ENCODE data around the gene BEND7. TPM values are rescaled to one million over a fixed set of nuclear protein-coding genes. Genes with fewer than 3 reads are reported as not detected.

The BEND7 gene
- total and polyA plus RNA-seq, 2 of the 13 experiments (the other 11 are each of a cell fraction or from before 2014, with no cell fraction given), result 14.1 to 17.1 TPM

DNA sequence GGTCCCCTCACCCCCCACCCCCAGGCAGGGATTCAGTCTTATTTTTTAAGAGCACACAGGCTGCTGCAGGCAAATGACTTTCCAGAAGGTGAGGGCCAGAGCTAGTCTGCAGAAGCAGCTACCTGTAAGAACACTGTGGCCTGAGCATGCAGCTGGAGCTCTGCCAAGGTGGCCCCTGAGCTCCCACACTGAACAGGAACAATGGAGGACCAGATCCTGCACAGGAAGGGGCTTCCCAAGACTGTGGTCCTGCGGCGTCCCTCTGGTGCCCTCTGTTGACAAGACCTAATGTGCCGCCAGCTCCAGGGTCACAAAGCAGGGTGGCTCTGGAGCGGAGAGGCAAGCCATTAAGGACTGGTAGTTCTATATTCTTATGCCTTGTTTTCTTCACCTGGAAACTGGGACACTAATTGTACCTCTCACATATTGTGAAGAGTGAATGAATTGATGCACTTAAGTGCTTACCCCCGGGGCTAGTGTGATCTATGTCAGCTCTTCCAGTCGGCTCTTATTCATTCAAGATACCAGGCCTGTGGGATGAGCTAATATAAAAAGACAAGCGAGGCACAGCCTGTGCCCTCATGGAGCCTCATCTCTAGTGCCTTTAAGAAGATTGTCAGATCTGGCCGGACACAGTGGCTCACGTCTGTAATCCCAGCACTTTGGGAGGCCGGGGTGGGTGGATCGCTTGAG is 8.0 kb upstream of the BEND7 start (continued):
- TF ChIP-seq, protein P1, sequence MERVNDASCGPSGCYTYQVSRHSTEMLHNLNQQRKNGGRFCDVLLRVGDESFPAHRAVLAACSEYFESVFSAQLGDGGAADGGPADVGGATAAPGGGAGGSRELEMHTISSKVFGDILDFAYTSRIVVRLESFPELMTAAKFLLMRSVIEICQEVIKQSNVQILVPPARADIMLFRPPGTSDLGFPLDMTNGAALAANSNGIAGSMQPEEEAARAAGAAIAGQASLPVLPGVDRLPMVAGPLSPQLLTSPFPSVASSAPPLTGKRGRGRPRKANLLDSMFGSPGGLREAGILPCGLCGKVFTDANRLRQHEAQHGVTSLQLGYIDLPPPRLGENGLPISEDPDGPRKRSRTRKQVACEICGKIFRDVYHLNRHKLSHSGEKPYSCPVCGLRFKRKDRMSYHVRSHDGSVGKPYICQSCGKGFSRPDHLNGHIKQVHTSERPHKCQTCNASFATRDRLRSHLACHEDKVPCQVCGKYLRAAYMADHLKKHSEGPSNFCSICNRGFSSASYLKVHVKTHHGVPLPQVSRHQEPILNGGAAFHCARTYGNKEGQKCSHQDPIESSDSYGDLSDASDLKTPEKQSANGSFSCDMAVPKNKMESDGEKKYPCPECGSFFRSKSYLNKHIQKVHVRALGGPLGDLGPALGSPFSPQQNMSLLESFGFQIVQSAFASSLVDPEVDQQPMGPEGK (CRISPR knock-in tag; IDR thresholded peaks at IDR 0.05), result peak; percentile 41; the same call in 1 of the 2 replicates
- no peak for TF ChIP-seq FOXA1 (IDR thresholded peaks at IDR 0.05)
- no peak for TF ChIP-seq FOXA1 (CRISPR knock-in tag; IDR thresholded peaks at IDR 0.05)
- TF ChIP-seq SMC3 (IDR thresholded peaks at IDR 0.05; ENCODE audit: low read length), result peak; percentile 48
- 0 out of 2 replicates have a peak, but pooled peaks have one; percentile 33 for TF ChIP-seq GATAD1 (CRISPR knock-in tag; IDR thresholded peaks at IDR 0.05)
- TF ChIP-seq SIX1 (CRISPR knock-in tag; IDR thresholded peaks at IDR 0.05; ENCODE audit: borderline replicate concordance), result no peak
- TF ChIP-seq, protein P2, sequence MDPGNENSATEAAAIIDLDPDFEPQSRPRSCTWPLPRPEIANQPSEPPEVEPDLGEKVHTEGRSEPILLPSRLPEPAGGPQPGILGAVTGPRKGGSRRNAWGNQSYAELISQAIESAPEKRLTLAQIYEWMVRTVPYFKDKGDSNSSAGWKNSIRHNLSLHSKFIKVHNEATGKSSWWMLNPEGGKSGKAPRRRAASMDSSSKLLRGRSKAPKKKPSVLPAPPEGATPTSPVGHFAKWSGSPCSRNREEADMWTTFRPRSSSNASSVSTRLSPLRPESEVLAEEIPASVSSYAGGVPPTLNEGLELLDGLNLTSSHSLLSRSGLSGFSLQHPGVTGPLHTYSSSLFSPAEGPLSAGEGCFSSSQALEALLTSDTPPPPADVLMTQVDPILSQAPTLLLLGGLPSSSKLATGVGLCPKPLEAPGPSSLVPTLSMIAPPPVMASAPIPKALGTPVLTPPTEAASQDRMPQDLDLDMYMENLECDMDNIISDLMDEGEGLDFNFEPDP (CRISPR knock-in tag; conservative IDR thresholded peaks at IDR 0.05), result no peak
- TF ChIP-seq ZNF883 (CRISPR knock-in tag; IDR thresholded peaks at IDR 0.05; ENCODE audit: not compliant biosample characterization), result no peak
- peak; percentile 26; the same call in 1 of the 2 replicates for TF ChIP-seq ZMYM4 (CRISPR knock-in tag; IDR thresholded peaks at IDR 0.05)
- 0 out of 2 replicates have a peak, but pooled peaks have one; percentile 13 for TF ChIP-seq SOX5 (CRISPR knock-in tag; IDR thresholded peaks at IDR 0.05; ENCODE audit: borderline replicate concordance)
- TF ChIP-seq KAT8 (CRISPR knock-in tag; IDR thresholded peaks at IDR 0.05), result 0 out of 2 replicates have a peak, but pooled peaks have one; percentile 38
- peak; percentile 39; the same call in 1 of the 2 replicates for TF ChIP-seq ELF3 (CRISPR knock-in tag; IDR thresholded peaks at IDR 0.05)
- no peak for TF ChIP-seq ARHGAP35 (CRISPR knock-in tag; IDR thresholded peaks at IDR 0.05; ENCODE audit: borderline replicate concordance)
- TF ChIP-seq ZNF383 (CRISPR knock-in tag; IDR thresholded peaks at IDR 0.05; ENCODE audit: borderline replicate concordance), result no peak
- TF ChIP-seq YY1 (IDR thresholded peaks at IDR 0.05; ENCODE audit: insufficient read depth, insufficient replicate concordance, low read depth, low read length), result peak; percentile 73
- peak; percentile 69 for TF ChIP-seq SALL1 (CRISPR knock-in tag; IDR thresholded peaks at IDR 0.05)
- 0 out of 2 replicates have a peak, but pooled peaks have one; percentile 49 for TF ChIP-seq ZNF354B (CRISPR knock-in tag; IDR thresholded peaks at IDR 0.05)
- TF ChIP-seq SOX13 (IDR thresholded peaks at IDR 0.05), result no peak
- 0 out of 4 replicates have a peak, but pooled peaks of 1 of the 2 experiments have one; percentile 7 for TF ChIP-seq SOX13 (CRISPR knock-in tag; conservative IDR thresholded peaks at IDR 0.05 in 1 of 2, IDR thresholded peaks at IDR 0.05 in 1 of 2)
- 0 out of 2 replicates have a peak, but pooled peaks have one; percentile 24 for TF ChIP-seq REPIN1 (CRISPR knock-in tag; IDR thresholded peaks at IDR 0.05; ENCODE audit: borderline replicate concordance, low read depth)
- TF ChIP-seq ETV5 (CRISPR knock-in tag; IDR thresholded peaks at IDR 0.05; ENCODE audit: borderline replicate concordance), result peak; percentile 49; the same call in 1 of the 2 replicates
- TF ChIP-seq HOXA3 (CRISPR knock-in tag; IDR thresholded peaks at IDR 0.05), result peak; percentile 22; the same call in 1 of the 2 replicates
- no peak for TF ChIP-seq TGIF2 (CRISPR knock-in tag; IDR thresholded peaks at IDR 0.05)
- TF ChIP-seq ZNF737 (CRISPR knock-in tag; IDR thresholded peaks at IDR 0.05; ENCODE audit: borderline replicate concordance), result no peak
- TF ChIP-seq, protein P3, sequence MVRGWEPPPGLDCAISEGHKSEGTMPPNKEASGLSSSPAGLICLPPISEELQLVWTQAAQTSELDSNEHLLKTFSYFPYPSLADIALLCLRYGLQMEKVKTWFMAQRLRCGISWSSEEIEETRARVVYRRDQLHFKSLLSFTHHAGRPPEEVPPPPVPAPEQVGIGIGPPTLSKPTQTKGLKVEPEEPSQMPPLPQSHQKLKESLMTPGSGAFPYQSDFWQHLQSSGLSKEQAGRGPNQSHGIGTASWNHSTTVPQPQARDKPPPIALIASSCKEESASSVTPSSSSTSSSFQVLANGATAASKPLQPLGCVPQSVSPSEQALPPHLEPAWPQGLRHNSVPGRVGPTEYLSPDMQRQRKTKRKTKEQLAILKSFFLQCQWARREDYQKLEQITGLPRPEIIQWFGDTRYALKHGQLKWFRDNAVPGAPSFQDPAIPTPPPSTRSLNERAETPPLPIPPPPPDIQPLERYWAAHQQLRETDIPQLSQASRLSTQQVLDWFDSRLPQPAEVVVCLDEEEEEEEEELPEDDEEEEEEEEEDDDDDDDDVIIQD (CRISPR knock-in tag; IDR thresholded peaks at IDR 0.05; ENCODE audit: low read depth), result no peak
- no peak for TF ChIP-seq ZNF367 (CRISPR knock-in tag; IDR thresholded peaks at IDR 0.05; ENCODE audit: borderline replicate concordance)
- no peak for TF ChIP-seq HNF4A (CRISPR knock-in tag; IDR thresholded peaks at IDR 0.05)

Measured in HepG2 (cell line).